GM12878 (cell line): Measurements from ENCODE around the gene GRIK4. TPM values are rescaled to one million over a fixed set of nuclear protein-coding genes. Genes with fewer than 3 reads are reported as not detected.

Experiments
- ATAC-seq: fragments of 200-7000 bp; cut with Tn5 transposase; 3 replicates; pipeline ENCODE4 v1.9.1; 2020; ENCODE audit warnings: mild to moderate bottlenecking, moderate library complexity
- BruUV-seq: library from RNA; stranded (reverse); fragments of 400-500 nt; replicated peaks from 2 replicates; lab custom pipeline; 2021; lab: Mats Ljungman, UMichigan
- CTCF ChIA-PET: fragments of 300-600 bp; sonication (Branson Sonifier 250); formaldehyde crosslinking; extraction: SDS; loops from one replicate; lab custom pipeline; 2021; ENCODE audit warnings: inconsistent platforms; lab: Yijun Ruan, JAX
- POLR2A ChIA-PET: fragments of 350-600 bp; formaldehyde crosslinking; extraction: SDS; loops from one replicate; lab custom pipeline; 2021; ENCODE audit warnings: inconsistent platforms; lab: Charles Lee
- RAD21 ChIA-PET: fragments of 300-600 bp; sonication (Branson Sonifier 250); formaldehyde crosslinking; loops from one replicate; lab custom pipeline; 2023; ENCODE audit warnings: antibody characterized with exemption; ENCODE audit not compliant: unreplicated experiment; lab: Charles Lee
- SMC1A ChIA-PET: fragments of 300-600 bp; sonication (Branson Sonifier 250); formaldehyde crosslinking; loops from one replicate; lab custom pipeline; 2023; ENCODE audit not compliant: unreplicated experiment, uncharacterized antibody; lab: Charles Lee
- DNase-seq: peaks from one replicate; pipeline ENCODE4 v3.0.0-alpha.2; 2011; ENCODE audit warnings: low read depth, low spot score
- FAIRE-seq: peaks from 3 replicates; lab custom pipeline; 2011; peaks lifted over from hg19 to GRCh38; lab: Jason Lieb, UNC
- H2AFZ ChIP-seq: 2 replicates; pipeline ENCODE4 v1.6.0; 2011; ENCODE audit warnings: low read depth, low read length, control low read depth; ENCODE audit not compliant: control insufficient read depth
- H3K27ac ChIP-seq: 2 replicates; pipeline ENCODE4 v1.5.1; 2011; ENCODE audit warnings: control low read depth; ENCODE audit not compliant: control insufficient read depth, insufficient read depth
- H3K27me3 ChIP-seq, 2 experiments: replicated peaks in 1 of 2; 2 replicates each; pipeline versions ENCODE4 v1.6.0 to v1.6.1; 2011; ENCODE audit warnings: low read length in 1 of 2; ENCODE audit not compliant: control insufficient read depth in 2 of 2, insufficient read depth in 2 of 2
- H3K36me3 ChIP-seq, 2 experiments: 2 replicates each; pipeline ENCODE4 v1.5.1; 2011; ENCODE audit warnings: low read length in 1 of 2; ENCODE audit not compliant: control insufficient read depth in 2 of 2, insufficient read depth in 2 of 2
- H3K4me1 ChIP-seq: 2 replicates; pipeline ENCODE4 v1.6.1; 2011; ENCODE audit warnings: mild to moderate bottlenecking, low read length, moderate library complexity, mixed read lengths; ENCODE audit not compliant: control insufficient read depth, insufficient read depth
- H3K4me2 ChIP-seq: 2 replicates; pipeline ENCODE4 v1.6.0; 2011; ENCODE audit warnings: control low read depth; ENCODE audit not compliant: control insufficient read depth, insufficient read depth
- H3K4me3 ChIP-seq: fragments of 200-600 bp; sonication (generic); 2 replicates; pipeline ENCODE4 v1.5.1; 2016
- H3K79me2 ChIP-seq: 2 replicates; pipeline ENCODE4 v1.6.0; 2011; ENCODE audit warnings: low read length; ENCODE audit not compliant: control insufficient read depth, insufficient read depth
- H3K9ac ChIP-seq: 2 replicates; pipeline ENCODE4 v1.8.0; 2011; ENCODE audit warnings: low read length, control low read depth, mixed read lengths; ENCODE audit not compliant: control insufficient read depth, insufficient read depth
- H3K9me3 ChIP-seq: replicated peaks from 3 replicates; pipeline ENCODE4 v1.5.1; 2011; ENCODE audit warnings: mild to moderate bottlenecking, low read length; ENCODE audit not compliant: control insufficient read depth, insufficient read depth
- H4K20me1 ChIP-seq: 2 replicates; pipeline ENCODE4 v1.6.0; 2011; ENCODE audit not compliant: control insufficient read depth, insufficient read depth
- BRCA1 ChIP-seq: IDR thresholded peaks from 2 replicates; pipeline ENCODE4 v1.6.1; 2011; ENCODE audit warnings: low read depth, low read length, improper control_type of control experiment
- HDAC2 ChIP-seq: fragments of 200-600 bp; sonication (generic); IDR thresholded peaks from 2 replicates; pipeline ENCODE4 v1.6.1; 2017
- WRNIP1 ChIP-seq: IDR thresholded peaks from 2 replicates; pipeline ENCODE4 v1.6.1; 2011; ENCODE audit warnings: low read depth, low read length, improper control_type of control experiment, borderline replicate concordance
- ZBTB33 ChIP-seq: fragments of 450-650 bp; IDR thresholded peaks from 2 replicates; pipeline ENCODE4 v1.6.1; 2017; ENCODE audit warnings: mild to moderate bottlenecking
- ZNF207 ChIP-seq: fragments of 450-650 bp; IDR thresholded peaks from 2 replicates; pipeline ENCODE4 v1.6.1; 2014; ENCODE audit warnings: antibody characterized with exemption, mild to moderate bottlenecking, borderline replicate concordance
- ZZZ3 ChIP-seq: IDR thresholded peaks from 2 replicates; pipeline ENCODE4 v1.6.1; 2011; ENCODE audit warnings: low read depth; ENCODE audit not compliant: control insufficient read depth, insufficient read length
- WGBS: methylation state at CpG from one replicate; pipeline ENCODE4 v1.1.6; 2016; ENCODE audit warnings: low lambda C conversion rate; ENCODE audit not compliant: insufficient replicate concordance, insufficient coverage; ENCODE audit errors: missing lambda C conversion rate; 5-methylcytosine and 5-hydroxymethylcytosine counted together
- in situ Hi-C: fragments of 300-500 bp; cut with MboI; formaldehyde crosslinking; loops from 9 replicates; pipeline ENCODE4 v1.14.3; 2018; ENCODE audit warnings: mixed read lengths
- intact Hi-C: fragments of 100-400 bp; cut with micrococcal nuclease; formaldehyde crosslinking; loops from one replicate; pipeline ENCODE4 v1.14.2; 2022; ENCODE audit not compliant: unreplicated experiment
- polyA plus RNA-seq, 11 experiments: library from polyadenylated mRNA; depleted of rRNA in 4 of 11; unstranded in 6 of 11; stranded (reverse) in 5 of 11; fragments of >200 nt; fragmentation: Nextera tagmentation in 4 of 11; fragmentation: Illumina TruSeq in 1 of 11; extraction: Ambion mirVana in 4 of 11; extraction: Trizol in 1 of 11; gene quantifications; 1 replicate in 1 of 11; 2 replicates in 10 of 11; pipeline versions ENCODE4 v1.2.1 to v1.2.3, GENCODE V29; 2011 to 2016; ENCODE audit warnings: inconsistent platforms in 2 of 11, missing spikeins in 2 of 11, low read depth in 1 of 11
- total RNA-seq, 4 experiments: library from RNA; depleted of rRNA in 3 of 4; stranded (reverse); fragments of >200 nt in 3 of 4; fragmentation: Illumina TruSeq in 1 of 4; extraction: Trizol in 1 of 4; gene quantifications; 2 replicates each; pipeline versions ENCODE4 v1.2.1 to v1.2.3, GENCODE V29; 2013 to 2021

Gene GRIK4
- total and polyA plus RNA-seq, 10 of the 15 experiments (the other 5 are each of a cell fraction or from before 2014, with no cell fraction given): 0.33 to 3.6 (median 0.72) TPM

- no peak overlapping the region for H2AFZ ChIP-seq
- ChIA-PET CTCF (interaction anchor here (0.9 to 1.0 kb wide), 2 partner anchors 151 to 199 kb away, joined by 3 read pairs; no protein-coding TSS in a partner anchor), RAD21 (no interaction called here), POLR2A (no interaction called here), SMC1A (no interaction called here)
- no peaks in the 10 kb centered on the region for H3K9me3 ChIP-seq
- no TSS peak for BruUV-seq
- no peak overlapping the region for H3K9ac ChIP-seq
- in situ Hi-C loops (no loop called here), intact Hi-C loops (no loop called here)
- no peaks in the 10 kb centered on the region for H3K79me2 ChIP-seq
- H3K27me3 ChIP-seq: no peaks in the 10 kb centered on the region
- H4K20me1 ChIP-seq: no peaks in the 10 kb centered on the region
- no peaks in the 10 kb centered on the region for H3K4me1 ChIP-seq
- no peak for DNase-seq
- peaks cover 3 to 15% of the 10 kb centered on the region in 2 experiments; a peak in 3 of 4 replicates for H3K36me3 ChIP-seq
- no peak overlapping the region for H3K4me3 ChIP-seq
- no peak for TF ChIP-seq WRNIP1
- TF ChIP-seq ZZZ3: no peak
- no peak overlapping the region for H3K27ac ChIP-seq
- ATAC-seq: no peak
- no peak for FAIRE-seq
- 95% methylated on average over 5 of the region's 5 CpGs for WGBS
- no peak overlapping the region for H3K4me2 ChIP-seq
Observed at GRCh38 chr11:120486138-120486537, 25.4 kb upstream of the GRIK4 start.

- H3K4me2 ChIP-seq: no peak overlapping the region
- ChIA-PET CTCF (interaction anchor here (0.8 to 1.3 kb wide), 2 partner anchors 10 to 186 kb away, joined by 3 read pairs; no protein-coding TSS in a partner anchor), RAD21 (interaction anchor here (1.3 to 1.4 kb wide), 2 partner anchors 11 to 21 kb away, joined by 3 to 5 read pairs; partner anchors contain the start of gene GRIK4), SMC1A (interaction anchor here (0.6 to 2.6 kb wide), 9 partner anchors 8 to 255 kb away, joined by 3 to 14 read pairs (median 3); no protein-coding TSS in a partner anchor), POLR2A (no interaction called here)
- 96% methylated on average over 1 of the region's 1 CpG for WGBS
- H3K9me3 ChIP-seq: no peaks in the 10 kb centered on the region
- no TSS peak for BruUV-seq
- H3K36me3 ChIP-seq: peaks cover 1 to 9% of the 10 kb centered on the region in 2 experiments; a peak in 1 of 4 replicates
- no peak overlapping the region for H3K4me3 ChIP-seq
- ATAC-seq (no peak), DNase-seq (no peak), FAIRE-seq (no peak)
- no peaks in the 10 kb centered on the region for H3K27me3 ChIP-seq
- TF ChIP-seq ZNF207 (no peak), ZBTB33 (no peak), HDAC2 (no peak), BRCA1 (no peak)
- intact Hi-C loops (no loop called here), in situ Hi-C loops (no loop called here)
- no peak overlapping the region for H3K9ac ChIP-seq
- H3K4me1 ChIP-seq: no peaks in the 10 kb centered on the region
- H2AFZ ChIP-seq: no peak overlapping the region
- no peaks in the 10 kb centered on the region for H3K79me2 ChIP-seq
- H3K27ac ChIP-seq: no peak overlapping the region
- no peaks in the 10 kb centered on the region for H4K20me1 ChIP-seq
Observed at GRCh38 chr11:120489799-120490198, 21.7 kb upstream of the GRIK4 start.
